Activated CD4-positive, alpha-beta T cell treated with anti-CD3 and anti-CD28 coated beads, Interleukin-2, amount 10 ng/mL, durations not matched to agents 7 days and 5 days (primary cell): Measurements from ENCODE around the gene OLA1. TPM values are rescaled to one million over a fixed set of nuclear protein-coding genes. Genes with fewer than 3 reads are reported as not detected.
"Not testable (repeated sequence)": the region's sequence is repeated elsewhere in the genome, so short reads cannot be mapped to it uniquely, and the experiment has no call there.

Experiments
- CTCF ChIA-PET: fragments of 350-600 bp; sonication (Branson Sonifier 250); formaldehyde crosslinking; loops from one replicate; lab custom pipeline; 2021; ENCODE audit warnings: antibody characterized with exemption; lab: Charles Lee
- POLR2A ChIA-PET: fragments of 350-600 bp; sonication (Branson Sonifier 250); formaldehyde crosslinking; loops from one replicate; lab custom pipeline; 2021; ENCODE audit warnings: antibody characterized with exemption; lab: Charles Lee
- DNase-seq: peaks from one replicate; pipeline ENCODE4 v3.0.0-alpha.2; 2020
- H3K27ac Mint-ChIP-seq: one replicate; pipeline ENCODE4 v1.8.0; 2021; ENCODE audit warnings: mild to moderate bottlenecking, moderate library complexity, mixed read lengths
- H3K27me3 Mint-ChIP-seq: one replicate; pipeline ENCODE4 v1.8.0; 2021; ENCODE audit warnings: mixed read lengths
- H3K36me3 Mint-ChIP-seq: one replicate; pipeline ENCODE4 v1.8.0; 2021; ENCODE audit warnings: low read depth, mixed read lengths
- H3K4me1 Mint-ChIP-seq: one replicate; pipeline ENCODE4 v1.8.0; 2021; ENCODE audit warnings: mixed read lengths
- H3K4me3 Mint-ChIP-seq: one replicate; pipeline ENCODE4 v1.8.0; 2021; ENCODE audit warnings: mild to moderate bottlenecking, moderate library complexity, mixed read lengths
- H3K9me3 Mint-ChIP-seq: one replicate; pipeline ENCODE4 v1.8.0; 2021; ENCODE audit warnings: mixed read lengths
- total RNA-seq, 2 experiments: library from RNA; stranded (reverse); gene quantifications; one replicate each; pipeline ENCODE4 v1.2.3, GENCODE V29; 2021

Gene OLA1
- total RNA-seq, result 10 to 100 TPM; 75.3 to 87.4 TPM

- peaks cover 37% of the 10 kb centered on the region for H3K4me1 Mint-ChIP-seq
- peak; percentile 96 for DNase-seq
- ChIA-PET POLR2A (interaction anchor here (0.6 kb wide), 2 partner anchors 177 to 281 kb away, joined by 3 to 6 read pairs; no protein-coding TSS in a partner anchor), CTCF (interaction anchor here (1.7 kb wide), 1 partner anchor 14 kb away, joined by 3 read pairs; no protein-coding TSS in a partner anchor)
- peaks cover 20% of the 10 kb centered on the region for H3K36me3 Mint-ChIP-seq
- H3K27me3 Mint-ChIP-seq, result no peaks in the 10 kb centered on the region
- no peaks in the 10 kb centered on the region for H3K9me3 Mint-ChIP-seq
- peak within 1 kb of the TSS; percentile 88 for H3K27ac Mint-ChIP-seq
- peak within 1 kb of the TSS; percentile 78 for H3K4me3 Mint-ChIP-seq
Measured at GRCh38 chr2:174248187-174248997, at the start of gene OLA1. Gene OLA1 (minus strand): TSS chr2:174248532. CDS start chr2:174246815, 1,717 bp downstream.

GRCh38 chr2:174292908-174293307 lies 44.6 kb upstream of the OLA1 start:
- Mint-ChIP-seq H3K27me3 (peaks cover 39% of the 10 kb centered on the region), H3K9me3 (no peaks in the 10 kb centered on the region), H3K36me3 (no peaks in the 10 kb centered on the region), H3K4me1 (no peaks in the 10 kb centered on the region), H3K4me3 (no peak overlapping the region), H3K27ac (no peak overlapping the region)
- POLR2A ChIA-PET, result no interaction called here
- CTCF ChIA-PET, result no interaction called here
- DNase-seq, result no peak

- no peaks in the 10 kb centered on the region for H3K36me3 Mint-ChIP-seq
- H3K9me3 Mint-ChIP-seq, result no peaks in the 10 kb centered on the region
- H3K4me3 Mint-ChIP-seq, result no peak overlapping the region
- POLR2A ChIA-PET, result no interaction called here
- CTCF ChIA-PET, result no interaction called here
- peaks cover 41% of the 10 kb centered on the region for H3K27me3 Mint-ChIP-seq
- H3K4me1 Mint-ChIP-seq, result no peaks in the 10 kb centered on the region
- DNase-seq, result no peak
- H3K27ac Mint-ChIP-seq, result no peak overlapping the region
Measured at GRCh38 chr2:174286172-174286571, 37.8 kb upstream of the OLA1 start.

- no peaks in the 10 kb centered on the region for H3K4me1 Mint-ChIP-seq
- DNase-seq, result no peak
- POLR2A ChIA-PET, result no interaction called here
- CTCF ChIA-PET, result interaction anchor here (1.2 kb wide), 1 partner anchor 42 kb away, joined by 3 read pairs; no protein-coding TSS in a partner anchor
- no peak overlapping the region for H3K27ac Mint-ChIP-seq
- H3K36me3 Mint-ChIP-seq, result no peaks in the 10 kb centered on the region
- peaks cover 19% of the 10 kb centered on the region for H3K27me3 Mint-ChIP-seq
- H3K4me3 Mint-ChIP-seq, result no peak overlapping the region
- H3K9me3 Mint-ChIP-seq, result no peaks in the 10 kb centered on the region
Measured at GRCh38 chr2:174282441-174282840, 34.1 kb upstream of the OLA1 start.

- ChIA-PET POLR2A (no interaction called here), CTCF (interaction anchor here (0.5 to 1.2 kb wide), 2 partner anchors 43 to 616 kb away, joined by 3 read pairs; no protein-coding TSS in a partner anchor)
- no peaks in the 10 kb centered on the region for H3K9me3 Mint-ChIP-seq
Measured at GRCh38 chr2:174281736-174282135, 33.4 kb upstream of the OLA1 start.

GRCh38 chr2:174280596-174280995 lies 32.3 kb upstream of the OLA1 start:
- no peaks in the 10 kb centered on the region for H3K36me3 Mint-ChIP-seq
- ChIA-PET CTCF (no interaction called here), POLR2A (no interaction called here)
- H3K9me3 Mint-ChIP-seq, result no peaks in the 10 kb centered on the region
- no peak overlapping the region for H3K4me3 Mint-ChIP-seq
- no peaks in the 10 kb centered on the region for H3K4me1 Mint-ChIP-seq
- no peak for DNase-seq
- H3K27me3 Mint-ChIP-seq, result peaks cover 28% of the 10 kb centered on the region
- no peak overlapping the region for H3K27ac Mint-ChIP-seq

More at GRCh38 chr2:174281736-174282135, 33.4 kb upstream of the OLA1 start:
- H3K36me3 Mint-ChIP-seq, result no peaks in the 10 kb centered on the region
- no peak overlapping the region for H3K27ac Mint-ChIP-seq
- DNase-seq, result no peak
- H3K4me1 Mint-ChIP-seq, result no peaks in the 10 kb centered on the region
- H3K27me3 Mint-ChIP-seq, result peaks cover 23% of the 10 kb centered on the region
- H3K4me3 Mint-ChIP-seq, result no peak overlapping the region

GRCh38 chr2:174270263-174270662 lies 21.9 kb upstream of the OLA1 start:
- H3K4me1 Mint-ChIP-seq, CTCF ChIA-PET, DNase-seq, H3K27ac Mint-ChIP-seq, H3K4me3 Mint-ChIP-seq, H3K9me3 Mint-ChIP-seq, H3K36me3 Mint-ChIP-seq, POLR2A ChIA-PET: not testable (repeated sequence)
- peaks cover 16% of the 10 kb centered on the region for H3K27me3 Mint-ChIP-seq

- H3K4me1 Mint-ChIP-seq, result no peaks in the 10 kb centered on the region
- ChIA-PET POLR2A (no interaction called here), CTCF (no interaction called here)
- no peak overlapping the region for H3K27ac Mint-ChIP-seq
- H3K27me3 Mint-ChIP-seq, result peaks cover 18% of the 10 kb centered on the region
- no peak overlapping the region for H3K4me3 Mint-ChIP-seq
- H3K9me3 Mint-ChIP-seq, result no peaks in the 10 kb centered on the region
- no peak for DNase-seq
- no peaks in the 10 kb centered on the region for H3K36me3 Mint-ChIP-seq
Measured at GRCh38 chr2:174266288-174266687, 18.0 kb upstream of the OLA1 start.

- POLR2A ChIA-PET, result no interaction called here
- H3K4me3 Mint-ChIP-seq, result no peak overlapping the region
Measured at GRCh38 chr2:174263997-174264396, 15.7 kb upstream of the OLA1 start.

GRCh38 chr2:174259981-174260380 lies 11.6 kb upstream of the OLA1 start:
- DNase-seq, result no peak
- Mint-ChIP-seq H3K4me3 (no peak overlapping the region), H3K4me1 (no peaks in the 10 kb centered on the region), H3K9me3 (no peaks in the 10 kb centered on the region), H3K27me3 (peaks cover 16% of the 10 kb centered on the region), H3K27ac (no peak overlapping the region), H3K36me3 (no peaks in the 10 kb centered on the region)
- ChIA-PET POLR2A (no interaction called here), CTCF (no interaction called here)

More at GRCh38 chr2:174263997-174264396, 15.7 kb upstream of the OLA1 start:
- Mint-ChIP-seq H3K4me1 (no peaks in the 10 kb centered on the region), H3K36me3 (no peaks in the 10 kb centered on the region), H3K27ac (no peak overlapping the region), H3K9me3 (no peaks in the 10 kb centered on the region), H3K27me3 (peaks cover 24% of the 10 kb centered on the region)
- no peak for DNase-seq
- CTCF ChIA-PET, result no interaction called here

GRCh38 chr2:174254267-174254666 lies 5.9 kb upstream of the OLA1 start:
- Mint-ChIP-seq H3K36me3 (no peaks in the 10 kb centered on the region), H3K27ac (no peak overlapping the region), H3K9me3 (no peaks in the 10 kb centered on the region), H3K4me3 (no peak overlapping the region), H3K27me3 (peaks cover 15% of the 10 kb centered on the region), H3K4me1 (peaks cover 3% of the 10 kb centered on the region)
- DNase-seq, result no peak
- POLR2A ChIA-PET, result no interaction called here
- CTCF ChIA-PET, result interaction anchor here (0.6 to 0.7 kb wide), 2 partner anchors 14 to 327 kb away, joined by 3 to 4 read pairs; no protein-coding TSS in a partner anchor

GRCh38 chr2:174248998-174249592 lies 763 bp upstream of the OLA1 start:
- ChIA-PET CTCF (interaction anchor here (1.7 kb wide), 1 partner anchor 15 kb away, joined by 3 read pairs; no protein-coding TSS in a partner anchor), POLR2A (no interaction called here)
- Mint-ChIP-seq H3K27me3 (no peaks in the 10 kb centered on the region), H3K9me3 (no peaks in the 10 kb centered on the region), H3K4me3 (peak overlapping the region; percentile 78), H3K27ac (peak overlapping the region; percentile 88), H3K4me1 (peaks cover 35% of the 10 kb centered on the region), H3K36me3 (peaks cover 15% of the 10 kb centered on the region)
- no peak for DNase-seq
